K562 (cell line): ENCODE measurements around the gene DPY19L3. TPM values are rescaled to one million over a fixed set of nuclear protein-coding genes. Genes with fewer than 3 reads are reported as not detected.

Source experiments
- ATAC-seq: fragments of 200-7000 bp; cut with Tn5 transposase; 3 replicates; pipeline ENCODE4 v1.9.1; 2020; ENCODE audit warnings: moderate library complexity
- BruUV-seq: library from RNA; stranded (reverse); fragments of 400-500 nt; replicated peaks from 2 replicates; lab custom pipeline; 2021; lab: Mats Ljungman, UMichigan
- CTCF ChIA-PET: fragments of 300-600 bp; formaldehyde crosslinking; extraction: SDS; loops from one replicate; lab custom pipeline; 2021; ENCODE audit warnings: low intra/inter-chr PET ratio; lab: Yijun Ruan, JAX
- POLR2A ChIA-PET: fragments of 300-600, 350-650 bp; sonication (Branson Sonifier 250); formaldehyde crosslinking; extraction: SDS; loops from one replicate; lab custom pipeline; 2021; ENCODE audit warnings: antibody characterized with exemption, inconsistent platforms; lab: Yijun Ruan, JAX
- DNase-seq, 4 experiments: peaks; one replicate each; pipeline versions ENCODE4 v3.0.0 to v3.0.0-alpha.2; 2011 to 2018; ENCODE audit warnings: low spot score in 3 of 4, mixed read lengths in 3 of 4; ENCODE audit errors: extremely low read depth in 1 of 4
- FAIRE-seq: peaks from 2 replicates; lab custom pipeline; 2011; peaks lifted over from hg19 to GRCh38; lab: Jason Lieb, UNC
- H2AFZ ChIP-seq: 2 replicates; pipeline ENCODE4 v1.6.0; 2011; ENCODE audit warnings: low read depth, low read length, control low read depth, inconsistent platforms
- H3K27ac ChIP-seq: fragments of 200-600 bp; 3 replicates; pipeline ENCODE4 v1.8.0; 2011; ENCODE audit warnings: low read depth, mild to moderate bottlenecking, control low read depth, inconsistent platforms, low read length, moderate library complexity, mixed read lengths; ENCODE audit errors: extremely low read depth
- H3K27me3 ChIP-seq, 2 experiments: fragments of 300-600 bp in 1 of 2; 2 replicates in 1 of 2; 3 replicates in 1 of 2; pipeline versions ENCODE4 v1.6.0 to v1.8.0; 2011; ENCODE audit warnings: inconsistent platforms in 2 of 2, low read length in 2 of 2, mild to moderate bottlenecking in 1 of 2, mixed read lengths in 1 of 2, moderate library complexity in 1 of 2; ENCODE audit not compliant: control insufficient read depth in 2 of 2, insufficient read depth in 2 of 2
- H3K36me3 ChIP-seq: fragments of 300-600 bp; 3 replicates; pipeline ENCODE4 v1.8.0; 2011; ENCODE audit warnings: mild to moderate bottlenecking, low read length, inconsistent platforms; ENCODE audit not compliant: control insufficient read depth, insufficient read depth
- H3K4me1 ChIP-seq, 2 experiments: fragments of 200-600 bp in 1 of 2; replicated peaks in 1 of 2; 2 replicates in 1 of 2; 3 replicates in 1 of 2; pipeline versions ENCODE4 v1.5.1 to v1.8.0; 2011; ENCODE audit warnings: inconsistent platforms in 2 of 2, low read length in 2 of 2, mild to moderate bottlenecking in 1 of 2, mixed read lengths in 1 of 2, moderate library complexity in 1 of 2; ENCODE audit not compliant: control insufficient read depth in 2 of 2, insufficient read depth in 2 of 2
- H3K4me2 ChIP-seq: 2 replicates; pipeline ENCODE4 v1.6.1; 2011; ENCODE audit warnings: low read length, control low read depth, inconsistent platforms, mixed read lengths; ENCODE audit not compliant: insufficient read depth
- H3K4me3 ChIP-seq: fragments of 200-600 bp; sonication (generic), shearing (Covaris generic); 2 replicates; pipeline ENCODE4 v1.5.1; 2016; ENCODE audit warnings: control low read depth, inconsistent platforms
- H3K79me2 ChIP-seq: fragments of 200-600 bp; 3 replicates; pipeline ENCODE4 v1.8.0; 2011; ENCODE audit warnings: low read length, inconsistent platforms; ENCODE audit not compliant: control insufficient read depth, insufficient read depth
- H3K9ac ChIP-seq, 2 experiments: 2 replicates each; pipeline versions ENCODE4 v1.6.0 to v1.6.1; 2011; ENCODE audit warnings: low read depth in 2 of 2, low read length in 2 of 2, control low read depth in 1 of 2, inconsistent platforms in 1 of 2, mild to moderate bottlenecking in 1 of 2, mixed read lengths in 1 of 2; ENCODE audit not compliant: insufficient read depth in 1 of 2
- H3K9me1 ChIP-seq: one replicate; pipeline ENCODE4 v1.6.0; 2011; ENCODE audit warnings: inconsistent platforms, mild to moderate bottlenecking, low read length, moderate library complexity; ENCODE audit not compliant: control insufficient read depth, insufficient read depth
- H3K9me3 ChIP-seq: replicated peaks from 2 replicates; pipeline ENCODE4 v1.5.1; 2011; ENCODE audit warnings: low read depth, low read length, inconsistent platforms; ENCODE audit not compliant: control insufficient read depth, insufficient read depth
- H4K20me1 ChIP-seq: replicated peaks from 2 replicates; pipeline ENCODE4 v1.6.1; 2011; ENCODE audit warnings: low read length, inconsistent platforms, mixed read lengths; ENCODE audit not compliant: control insufficient read depth, insufficient read depth
- CHD2 ChIP-seq: IDR thresholded peaks from 2 replicates; pipeline ENCODE4 v1.6.1; 2011; ENCODE audit warnings: low read depth, low read length
- CHD4 ChIP-seq: fragments of 200-600 bp; sonication (generic); IDR thresholded peaks from 3 replicates; pipeline ENCODE4 v1.6.1; 2012; ENCODE audit warnings: low read depth, mild to moderate bottlenecking, mixed read lengths, low read length, inconsistent platforms; ENCODE audit not compliant: insufficient read depth, insufficient replicate concordance, poor library complexity, severe bottlenecking
- MTF1 ChIP-seq: fragments of 250-450 bp; sonication (Bioruptor Pico); IDR thresholded peaks from 2 replicates; pipeline ENCODE4 v1.9.0; 2021; ENCODE audit warnings: moderate library complexity, mild to moderate bottlenecking, inconsistent platforms, borderline replicate concordance
- ZNF780A ChIP-seq: fragments of 250-450 bp; sonication (Bioruptor Pico); IDR thresholded peaks from 2 replicates; pipeline ENCODE4 v1.5.0; 2021; ENCODE audit warnings: mild to moderate bottlenecking
- WGBS: fragments of 100-300 bp; shearing (Covaris generic); methylation state at CpG from one replicate; pipeline ENCODE4 v1.1.6; 2016; ENCODE audit warnings: low coverage, mixed read lengths; ENCODE audit not compliant: insufficient coverage; ENCODE audit errors: missing lambda C conversion rate; 5-methylcytosine and 5-hydroxymethylcytosine counted together
- in situ Hi-C: fragments of 300-500 bp; cut with MboI; formaldehyde crosslinking; loops from 4 replicates; pipeline ENCODE4 v1.15.0; 2018; ENCODE audit warnings: inconsistent platforms, mixed read lengths
- intact Hi-C: fragments of 100-400 bp; cut with micrococcal nuclease; formaldehyde crosslinking; loops from 2 replicates; pipeline ENCODE4 v1.14.2; 2022
- polyA plus RNA-seq, 8 experiments: library from polyadenylated mRNA; depleted of rRNA in 4 of 8; stranded (reverse) in 5 of 8; unstranded in 3 of 8; fragments of >200 nt; fragmentation: Nextera tagmentation in 2 of 8; fragmentation: Illumina TruSeq in 1 of 8; extraction: Ambion mirVana in 2 of 8; extraction: Trizol in 1 of 8; gene quantifications; 2 replicates each; pipeline versions ENCODE4 v1.2.1 to v1.2.3, GENCODE V29; 2011 to 2014; ENCODE audit warnings: inconsistent platforms in 1 of 8, missing spikeins in 1 of 8
- total RNA-seq, 7 experiments: library from RNA; depleted of rRNA in 6 of 7; stranded (reverse); fragments of >200 nt in 6 of 7; fragmentation: Illumina TruSeq in 2 of 7; extraction: Trizol in 2 of 7; gene quantifications; 2 replicates each; pipeline versions ENCODE4 v1.2.1 to v1.2.3, GENCODE V29; 2011 to 2021; ENCODE audit warnings: low replicate concordance in 1 of 7
- TF ChIP-seq, protein P1 (sequence below): fragments of 450-650 bp; IDR thresholded peaks from 2 replicates; pipeline ENCODE4 v1.6.1; 2016; ENCODE audit warnings: missing biosample characterization, missing genetic modification characterization
- TF ChIP-seq, protein P2 (sequence below): sonication (generic); formaldehyde crosslinking; IDR thresholded peaks from 2 replicates; pipeline ENCODE4 v1.8.1; 2023; ENCODE audit warnings: mild to moderate bottlenecking, missing genetic modification reagents

DPY19L3 gene
- total and polyA plus RNA-seq, 9 of the 15 experiments (the other 6 are each of a cell fraction or from before 2014, with no cell fraction given): 4.7 to 39.2 (median 22.0) TPM

DNA sequence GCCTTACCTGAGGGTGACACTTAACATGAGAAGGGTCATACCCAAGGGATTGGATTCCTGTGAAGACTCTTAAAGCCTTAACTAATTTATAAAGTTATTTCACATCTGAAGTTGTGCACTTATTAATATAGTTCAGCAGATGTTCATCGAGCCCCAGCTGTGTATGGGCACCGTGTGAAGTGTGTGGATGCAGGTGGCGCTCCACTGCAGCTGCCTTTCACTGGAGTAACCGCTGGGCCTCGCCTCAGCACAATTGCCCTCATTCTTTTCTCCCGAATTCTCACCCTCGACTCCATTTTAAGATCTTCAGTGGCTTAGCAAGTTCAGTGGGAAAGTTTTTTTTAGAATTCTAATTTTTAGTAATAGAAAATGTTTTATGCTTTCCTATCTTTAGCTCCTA lies 66.2 kb downstream of the DPY19L3 start:
- 92% methylated on average over 7 of the region's 7 CpGs for WGBS
- no peak overlapping the region for H3K4me3 ChIP-seq
- intact Hi-C loops: no loop called here

More for the DNA sequence above, 66.2 kb downstream of the DPY19L3 start:
- no peak overlapping the region for H3K27ac ChIP-seq
- BruUV-seq: no TSS peak
- H3K4me1 ChIP-seq: no peaks in the 10 kb centered on the region
- H3K79me2 ChIP-seq: no peaks in the 10 kb centered on the region
- in situ Hi-C loops: no loop called here
- H3K9me1 ChIP-seq: no peaks in the 10 kb centered on the region
- FAIRE-seq (no peak), ATAC-seq (no peak), DNase-seq (no peak)
- H3K4me2 ChIP-seq: no peak overlapping the region
- no peaks in the 10 kb centered on the region for H3K27me3 ChIP-seq
- CTCF ChIA-PET: no interaction called here
- peaks cover 29% of the 10 kb centered on the region for H3K36me3 ChIP-seq
- H3K9ac ChIP-seq: no peak overlapping the region
- no peaks in the 10 kb centered on the region for H3K9me3 ChIP-seq
- H4K20me1 ChIP-seq: no peaks in the 10 kb centered on the region
- POLR2A ChIA-PET: no interaction called here
- H2AFZ ChIP-seq: no peak overlapping the region
- TF ChIP-seq CHD4 (no peak), CHD2 (no peak), ZNF780A (CRISPR knock-in tag) (no peak), MTF1 (CRISPR knock-in tag) (no peak)
- TF ChIP-seq, protein P1, sequence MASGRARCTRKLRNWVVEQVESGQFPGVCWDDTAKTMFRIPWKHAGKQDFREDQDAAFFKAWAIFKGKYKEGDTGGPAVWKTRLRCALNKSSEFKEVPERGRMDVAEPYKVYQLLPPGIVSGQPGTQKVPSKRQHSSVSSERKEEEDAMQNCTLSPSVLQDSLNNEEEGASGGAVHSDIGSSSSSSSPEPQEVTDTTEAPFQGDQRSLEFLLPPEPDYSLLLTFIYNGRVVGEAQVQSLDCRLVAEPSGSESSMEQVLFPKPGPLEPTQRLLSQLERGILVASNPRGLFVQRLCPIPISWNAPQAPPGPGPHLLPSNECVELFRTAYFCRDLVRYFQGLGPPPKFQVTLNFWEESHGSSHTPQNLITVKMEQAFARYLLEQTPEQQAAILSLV: no peak
- TF ChIP-seq, protein P2, sequence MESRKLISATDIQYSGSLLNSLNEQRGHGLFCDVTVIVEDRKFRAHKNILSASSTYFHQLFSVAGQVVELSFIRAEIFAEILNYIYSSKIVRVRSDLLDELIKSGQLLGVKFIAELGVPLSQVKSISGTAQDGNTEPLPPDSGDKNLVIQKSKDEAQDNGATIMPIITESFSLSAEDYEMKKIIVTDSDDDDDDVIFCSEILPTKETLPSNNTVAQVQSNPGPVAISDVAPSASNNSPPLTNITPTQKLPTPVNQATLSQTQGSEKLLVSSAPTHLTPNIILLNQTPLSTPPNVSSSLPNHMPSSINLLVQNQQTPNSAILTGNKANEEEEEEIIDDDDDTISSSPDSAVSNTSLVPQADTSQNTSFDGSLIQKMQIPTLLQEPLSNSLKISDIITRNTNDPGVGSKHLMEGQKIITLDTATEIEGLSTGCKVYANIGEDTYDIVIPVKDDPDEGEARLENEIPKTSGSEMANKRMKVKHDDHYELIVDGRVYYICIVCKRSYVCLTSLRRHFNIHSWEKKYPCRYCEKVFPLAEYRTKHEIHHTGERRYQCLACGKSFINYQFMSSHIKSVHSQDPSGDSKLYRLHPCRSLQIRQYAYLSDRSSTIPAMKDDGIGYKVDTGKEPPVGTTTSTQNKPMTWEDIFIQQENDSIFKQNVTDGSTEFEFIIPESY (CRISPR knock-in tag): no peak
